GM23248 (cell line): ENCODE measurements around the gene TRERF1.

Experiments used
- EZH2 ChIP-seq: fragments of 200-600 bp; sonication (generic); IDR thresholded peaks from 2 replicates; pipeline ENCODE4 v1.6.1; 2018; ENCODE audit warnings: antibody characterized with exemption, mild to moderate bottlenecking; ENCODE audit not compliant: insufficient read depth, poor library complexity, severe bottlenecking
- EZH2phosphoT487 ChIP-seq: fragments of 200-600 bp; sonication (generic); IDR thresholded peaks from 2 replicates; pipeline ENCODE4 v1.6.1; 2018; ENCODE audit warnings: antibody characterized with exemption, moderate library complexity, mild to moderate bottlenecking, low read depth; ENCODE audit not compliant: insufficient read depth

- TF ChIP-seq EZH2phosphoT487, result no peak
- TF ChIP-seq EZH2, result no peak
Observed at GRCh38 chr6:42336431-42336830, 115.3 kb downstream of the TRERF1 start.
